GM19455 (cell line): Measurements from ENCODE around the gene GRIPAP1.

Source experiments
- ATAC-seq: cut with Tn5 transposase; IDR thresholded peaks from one replicate; pipeline ENCODE4 v1.9.1; 2021; ENCODE audit not compliant: unreplicated experiment

The GRIPAP1 gene

DNA sequence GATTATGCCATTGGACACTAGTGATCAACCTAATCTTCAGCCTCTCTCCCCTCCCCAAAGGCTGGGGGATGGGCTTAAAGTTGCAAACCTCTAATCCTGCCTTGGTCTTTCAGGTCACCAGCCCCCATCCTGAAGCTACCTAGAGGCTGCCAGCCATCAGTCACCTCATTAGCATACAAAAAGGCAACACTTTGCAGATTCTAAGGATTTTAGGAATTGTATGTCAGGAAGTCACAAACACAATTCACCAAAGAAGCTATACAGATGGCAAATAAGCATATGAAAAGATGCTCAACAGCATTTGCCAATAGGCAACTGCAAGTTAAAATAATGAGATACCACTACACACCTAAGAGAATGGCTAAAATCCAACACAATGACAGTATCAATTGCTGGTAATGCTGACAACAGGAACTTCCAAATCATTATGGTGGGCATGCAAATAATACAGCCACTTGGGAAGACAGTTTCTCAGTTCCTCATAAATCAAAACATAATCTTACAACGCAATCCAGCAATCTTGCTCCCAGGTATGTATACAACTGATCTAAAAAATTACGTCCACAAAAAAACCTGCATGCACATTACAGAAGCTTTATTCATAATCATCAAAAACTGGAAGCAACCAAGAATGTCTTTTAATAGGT is 74.2 kb downstream of the GRIPAP1 start:
- ATAC-seq: no peak

DNA sequence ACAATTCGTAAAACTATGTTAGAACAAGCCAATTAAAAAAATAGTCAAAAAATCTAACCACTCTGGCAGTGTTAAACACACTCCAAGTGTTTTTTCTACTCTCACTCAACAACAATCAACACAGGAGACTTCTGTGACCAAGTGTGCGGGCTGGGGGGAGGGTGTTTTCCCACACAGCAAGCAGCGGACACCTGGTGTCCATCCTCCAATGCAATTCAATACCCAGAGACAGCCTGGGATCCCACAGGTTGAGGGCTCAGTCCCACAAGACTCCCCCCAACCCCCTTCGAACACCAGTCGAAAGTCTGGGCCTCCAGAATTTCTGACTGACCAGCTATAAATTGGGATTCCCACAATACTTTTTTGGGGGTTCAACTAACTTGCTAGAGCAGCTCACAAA is 74.9 kb downstream of the GRIPAP1 start:
- ATAC-seq: no peak

DNA sequence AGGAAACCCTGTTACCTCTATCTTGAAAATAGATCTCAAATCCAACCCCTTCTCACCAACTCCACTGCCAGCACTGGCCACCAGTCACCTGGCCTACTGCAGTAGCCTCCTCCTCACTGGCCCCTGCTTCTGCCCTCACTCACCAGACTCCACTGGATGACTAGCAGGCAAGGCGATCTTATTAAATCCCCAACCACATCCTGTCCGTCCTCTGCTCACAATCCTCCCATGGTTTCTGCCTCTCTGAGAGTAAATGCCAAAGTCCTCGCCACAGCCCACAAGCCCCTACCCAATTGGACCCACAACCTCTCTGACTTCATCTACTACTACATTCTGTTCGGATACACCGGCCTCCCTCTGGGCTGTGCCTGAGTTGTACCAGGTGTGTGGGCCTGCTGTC is 77.8 kb downstream of the GRIPAP1 start:
- ATAC-seq: no peak

DNA sequence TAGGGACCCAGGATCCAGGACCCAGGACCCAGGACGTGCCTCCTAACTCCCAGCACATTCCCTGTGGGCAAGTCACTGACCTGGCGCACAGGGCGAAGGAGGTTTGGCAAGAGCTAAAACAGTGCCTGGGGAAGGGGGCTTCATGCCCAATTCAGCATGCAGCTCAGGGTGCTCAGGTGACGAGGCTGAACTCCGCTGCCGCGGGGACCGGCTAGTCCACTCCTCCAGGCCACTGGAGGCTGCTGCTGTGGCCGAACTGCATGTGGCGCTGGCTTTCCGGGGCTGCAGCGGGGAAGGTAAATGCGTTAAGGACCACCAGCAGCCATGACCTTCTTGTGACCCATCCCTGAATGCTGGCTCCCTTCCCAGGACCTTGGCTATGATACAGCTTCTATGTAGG is 78.3 kb downstream of the GRIPAP1 start:
- no peak for ATAC-seq
